HG03558 (cell line): ENCODE measurements around the gene COL19A1.
"Not testable (repeated sequence)": the region's sequence is repeated elsewhere in the genome, so short reads cannot be mapped to it uniquely, and the experiment has no call there.

Source experiments
- ATAC-seq: cut with Tn5 transposase; IDR thresholded peaks from one replicate; pipeline ENCODE4 v1.9.1; 2021; ENCODE audit warnings: moderate number of reproducible peaks; ENCODE audit not compliant: unreplicated experiment; ENCODE audit errors: extremely low read depth

Gene COL19A1

DNA sequence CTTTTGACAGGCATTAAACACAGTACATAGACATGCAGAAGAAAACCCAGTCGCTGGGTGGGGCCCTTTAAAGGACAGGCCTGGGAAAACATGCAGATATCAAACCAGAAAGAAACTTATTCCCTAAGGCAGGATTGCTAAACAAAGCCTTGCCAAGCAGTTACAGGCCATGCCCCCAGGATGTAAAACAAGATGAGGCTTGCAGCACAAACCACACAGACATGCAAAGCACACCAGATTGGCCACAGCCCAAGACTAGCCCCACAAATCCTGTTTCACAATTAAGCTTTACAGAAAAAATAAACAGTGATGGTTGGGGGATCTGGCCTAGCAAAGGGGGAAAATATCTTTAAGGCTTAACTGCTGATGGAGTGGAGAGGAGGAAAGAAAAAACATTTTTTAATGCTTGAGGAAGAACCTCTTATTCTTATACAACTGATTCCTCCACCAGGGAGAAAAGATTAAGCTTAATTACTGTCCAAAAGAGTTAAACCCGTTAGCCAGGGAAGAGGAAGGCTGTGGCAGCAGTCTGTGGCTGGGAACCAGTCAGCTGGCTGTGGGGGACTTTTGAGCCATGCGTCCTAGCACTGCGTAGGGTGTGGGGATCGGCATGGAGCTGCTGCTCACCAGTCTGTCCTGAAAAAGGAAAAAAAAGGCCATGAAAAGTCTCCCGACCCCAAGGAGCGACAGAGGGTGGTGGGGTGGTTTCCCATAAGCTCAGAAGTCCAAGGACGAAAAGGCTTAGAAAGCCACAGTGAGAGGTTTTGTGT, 28.4 kb downstream of the COL19A1 start:
- no peak for ATAC-seq

DNA sequence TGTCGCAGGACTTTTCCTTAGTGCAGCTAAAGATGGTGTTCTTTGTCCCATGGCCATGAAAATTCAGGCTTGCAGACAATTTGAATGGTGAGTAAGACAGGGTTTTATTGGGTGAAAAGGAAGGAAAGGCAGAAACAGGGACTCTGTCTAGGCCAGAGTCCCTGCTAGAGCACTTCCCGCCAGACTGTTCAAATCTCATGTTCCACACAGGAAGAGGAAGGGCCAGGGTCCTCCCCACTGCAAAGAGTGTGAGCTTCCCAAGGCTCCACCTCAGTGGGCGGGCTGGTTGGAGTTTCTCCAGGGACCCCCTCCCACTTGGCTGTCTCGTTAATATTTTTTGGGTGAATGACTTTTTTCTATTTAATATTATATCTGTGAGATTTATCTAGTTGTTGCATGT, 29.0 kb downstream of the COL19A1 start:
- ATAC-seq: no peak

DNA sequence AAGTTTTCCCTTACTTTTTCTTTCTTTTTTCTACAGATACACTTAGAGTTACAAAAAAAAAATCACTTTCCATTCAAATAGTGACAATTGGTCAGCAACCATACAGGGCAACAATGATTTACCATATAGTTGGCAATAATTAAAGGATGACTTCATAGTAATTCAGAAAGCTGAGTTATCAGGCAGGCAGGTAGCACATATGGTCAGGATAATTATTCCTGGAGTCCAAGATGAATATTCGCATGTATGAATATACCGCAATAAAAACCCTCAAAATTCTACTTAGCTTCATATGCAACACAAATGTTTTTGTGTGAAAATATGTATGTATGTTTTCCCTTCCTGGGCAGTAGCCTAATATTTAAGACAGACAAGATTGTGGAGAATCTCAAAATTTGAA, 34.5 kb downstream of the COL19A1 start:
- ATAC-seq: no peak

DNA sequence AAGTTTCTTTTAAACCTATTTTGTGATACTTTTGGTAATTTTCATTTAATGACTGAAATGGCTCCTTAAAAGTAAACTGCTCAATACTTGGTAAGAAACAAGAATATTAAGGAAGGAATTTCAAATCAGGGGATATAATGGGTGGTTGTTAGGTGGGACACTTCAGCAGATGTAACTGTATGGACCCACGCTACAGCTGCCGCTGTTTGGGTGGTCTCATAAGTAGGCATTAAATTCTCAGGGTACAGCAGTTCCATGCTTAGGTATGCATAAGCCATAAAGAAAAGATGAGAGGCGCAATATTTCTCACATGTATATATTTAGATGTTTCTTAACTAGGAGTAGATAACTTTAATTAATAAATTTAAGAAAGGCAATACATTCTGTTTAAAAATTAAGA, 35.0 kb downstream of the COL19A1 start:
- ATAC-seq: no peak

DNA sequence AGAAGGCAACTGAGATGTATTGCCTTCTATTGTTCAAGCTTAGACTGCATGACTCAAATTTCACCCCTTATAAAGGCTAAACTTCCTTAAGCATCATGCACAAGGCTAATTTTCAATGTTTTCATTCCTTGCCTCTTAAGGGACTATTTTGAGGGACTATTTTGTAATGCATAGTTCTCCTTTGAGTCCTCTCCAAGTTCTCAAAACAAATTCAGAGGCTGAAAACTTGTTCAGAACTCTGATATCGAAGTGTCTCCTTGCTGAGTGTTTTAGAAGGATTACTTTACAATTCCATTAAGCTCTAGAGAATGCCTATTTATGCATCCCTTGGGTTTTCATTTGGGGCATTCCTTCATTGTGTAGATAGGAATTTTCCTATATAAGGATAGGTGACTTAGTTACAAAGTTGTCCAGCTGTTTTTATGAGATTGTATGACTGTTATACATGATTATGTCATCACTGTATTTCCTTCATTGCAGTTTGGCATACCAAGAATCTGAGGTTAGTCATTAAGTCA, 41.7 kb downstream of the COL19A1 start:
- no peak for ATAC-seq

DNA sequence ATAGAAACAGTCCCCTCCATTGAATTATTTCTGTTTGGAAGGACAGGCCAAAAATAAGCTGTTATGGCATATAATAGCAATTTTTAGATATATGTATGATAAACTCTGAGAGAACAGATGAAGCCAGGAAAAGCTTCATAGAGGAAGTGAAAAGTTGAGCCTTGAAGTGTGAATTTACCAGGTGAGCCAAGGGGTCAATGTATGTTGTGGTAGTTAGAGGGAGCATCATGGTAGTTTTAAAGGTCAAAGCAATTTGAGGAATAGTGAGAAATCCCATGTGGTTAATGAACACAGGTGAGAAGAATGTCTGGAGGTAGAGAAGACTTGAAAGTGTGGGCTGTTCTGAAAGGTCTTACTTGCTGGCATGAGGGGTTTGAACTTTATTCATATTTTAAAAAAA, 47.0 kb downstream of the COL19A1 start:
- ATAC-seq: no peak

DNA sequence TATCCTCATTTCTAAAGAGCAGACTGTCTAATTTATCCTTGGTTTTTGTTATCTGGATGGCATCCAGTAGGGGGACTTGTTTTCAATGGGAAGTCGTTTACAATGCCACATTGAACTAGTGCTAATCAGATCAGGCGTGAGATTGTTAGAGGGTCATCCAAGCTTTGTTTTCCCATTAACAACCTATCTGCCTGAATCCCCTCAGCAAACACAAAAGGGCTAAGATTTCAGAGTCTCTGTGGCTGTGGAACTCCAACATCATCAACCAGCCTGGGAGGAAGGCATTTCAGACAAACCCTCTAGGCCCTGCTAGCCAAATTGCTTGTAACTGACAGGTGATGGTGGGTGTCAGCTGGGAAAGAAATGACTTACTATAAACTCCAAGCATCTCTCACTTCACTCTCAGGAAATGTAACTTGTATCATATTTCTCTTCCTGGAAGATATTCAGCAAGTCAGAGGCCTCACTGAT, 47.7 kb downstream of the COL19A1 start:
- ATAC-seq: no peak

DNA sequence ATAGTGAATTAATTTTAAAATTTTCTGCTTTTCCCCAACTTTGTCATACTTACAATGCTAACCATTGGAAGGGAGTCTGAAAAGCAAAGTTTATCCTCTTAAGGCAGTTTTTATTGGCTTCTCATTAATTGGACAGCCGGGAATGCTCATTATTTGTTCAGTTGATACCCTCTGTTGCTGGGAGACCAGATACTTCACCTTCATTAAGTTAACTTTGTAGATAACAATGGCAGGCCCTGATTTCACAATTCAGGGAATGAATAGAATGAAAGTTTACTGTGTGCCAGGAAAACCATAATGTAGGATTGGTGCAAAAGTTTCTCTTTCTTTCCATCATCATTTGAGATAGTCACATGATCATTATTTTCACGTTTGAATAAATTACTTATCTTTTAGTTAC, 49.0 kb downstream of the COL19A1 start:
- ATAC-seq: no peak

DNA sequence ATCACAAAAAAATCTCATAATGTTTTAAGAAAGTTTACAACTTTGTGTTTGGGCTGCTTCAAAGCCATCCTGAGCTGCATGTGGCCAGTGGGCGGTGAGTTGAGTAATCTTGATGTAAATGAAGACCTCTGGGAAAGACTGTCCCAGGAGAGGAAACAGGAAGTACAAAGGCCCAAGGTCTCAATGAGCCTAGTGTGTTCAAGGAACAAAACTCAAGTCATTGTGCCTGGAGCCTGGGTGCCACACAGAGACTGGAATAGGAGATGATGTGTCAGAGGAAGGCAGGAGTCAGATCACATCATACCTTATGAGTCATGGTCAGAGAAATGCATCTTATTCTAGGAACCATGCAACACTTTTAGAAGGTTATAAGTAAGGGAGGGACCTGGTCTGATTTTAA, 51.5 kb downstream of the COL19A1 start:
- ATAC-seq: peak; percentile 84

DNA sequence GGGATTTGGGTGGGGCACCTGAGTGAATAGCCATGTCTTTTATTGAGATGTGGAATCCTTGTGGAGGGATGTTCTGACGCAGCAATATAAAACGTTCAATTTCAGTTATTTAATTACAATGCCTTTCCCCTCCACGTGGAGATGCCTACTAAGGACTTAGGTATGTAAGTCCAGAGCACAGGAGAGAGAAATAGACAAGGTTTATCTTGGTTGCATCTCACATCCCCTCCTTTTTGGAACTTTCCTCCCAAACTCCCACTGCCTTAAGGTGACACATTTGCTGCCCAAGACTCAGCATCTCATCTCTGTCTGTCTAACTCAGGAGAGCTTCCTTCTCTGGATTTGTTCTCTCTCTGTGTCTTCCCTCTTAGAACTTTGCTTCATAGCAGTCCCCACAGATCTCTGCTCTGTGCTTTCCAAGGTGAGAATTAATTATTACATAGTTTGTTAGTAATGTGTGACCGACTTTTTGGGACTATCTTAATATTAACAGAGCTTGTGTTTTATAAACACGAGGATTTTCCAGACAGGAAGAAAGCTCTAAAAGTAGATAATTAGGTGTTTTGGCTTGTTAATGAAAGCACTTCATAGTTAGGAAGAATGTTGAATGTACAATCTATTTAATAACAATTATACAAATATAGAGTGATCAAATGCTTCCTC, 52.6 kb downstream of the COL19A1 start:
- ATAC-seq: no peak

DNA sequence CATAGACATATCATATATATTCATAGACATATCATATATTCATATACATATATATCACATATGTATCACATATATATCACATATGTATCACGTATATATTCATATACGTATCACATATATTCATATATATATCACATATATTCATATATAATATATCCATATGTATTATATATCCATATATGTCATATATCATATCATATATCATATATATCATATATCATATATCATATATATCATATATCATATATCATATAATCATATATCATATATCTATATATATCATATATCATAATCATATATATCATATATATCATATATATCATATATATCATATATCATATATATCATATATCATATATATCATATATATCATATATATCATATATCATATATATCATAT, 54.7 kb downstream of the COL19A1 start:
- not testable (repeated sequence) for ATAC-seq

DNA sequence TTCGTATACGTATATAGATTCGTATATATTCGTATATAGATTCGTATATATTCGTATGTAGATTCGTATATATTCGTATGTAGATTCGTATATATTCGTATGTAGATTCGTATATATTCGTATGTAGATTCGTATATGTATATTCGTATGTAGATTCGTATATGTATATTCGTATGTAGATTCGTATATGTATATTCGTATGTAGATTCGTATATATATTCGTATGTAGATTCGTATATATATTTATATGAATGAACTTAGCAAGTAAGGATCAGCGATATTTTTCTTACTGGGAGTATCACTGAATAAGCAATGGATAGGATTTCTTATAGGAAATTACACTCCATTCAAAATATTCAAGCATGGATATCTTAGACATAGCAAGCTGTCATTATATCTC, 55.3 kb downstream of the COL19A1 start:
- ATAC-seq: not testable (repeated sequence)

DNA sequence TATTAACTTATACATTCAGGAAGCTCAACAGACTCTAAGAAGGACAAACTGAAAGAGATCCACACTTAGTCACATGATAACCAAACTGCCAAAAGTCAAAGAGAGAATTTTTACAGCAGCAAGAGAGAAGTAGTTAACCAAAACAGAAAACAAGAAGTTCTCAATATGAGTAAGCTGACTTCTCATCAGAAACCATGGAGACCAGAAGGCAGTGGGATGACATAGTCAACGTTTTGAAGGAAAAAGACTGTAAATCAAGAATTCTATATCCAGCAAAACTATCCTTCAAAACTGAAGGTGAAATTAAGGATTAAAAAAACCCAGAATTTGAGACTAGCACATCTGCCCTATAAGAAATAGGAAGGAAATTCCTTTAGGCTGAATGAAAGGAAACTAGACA, 60.4 kb downstream of the COL19A1 start:
- ATAC-seq: no peak

DNA sequence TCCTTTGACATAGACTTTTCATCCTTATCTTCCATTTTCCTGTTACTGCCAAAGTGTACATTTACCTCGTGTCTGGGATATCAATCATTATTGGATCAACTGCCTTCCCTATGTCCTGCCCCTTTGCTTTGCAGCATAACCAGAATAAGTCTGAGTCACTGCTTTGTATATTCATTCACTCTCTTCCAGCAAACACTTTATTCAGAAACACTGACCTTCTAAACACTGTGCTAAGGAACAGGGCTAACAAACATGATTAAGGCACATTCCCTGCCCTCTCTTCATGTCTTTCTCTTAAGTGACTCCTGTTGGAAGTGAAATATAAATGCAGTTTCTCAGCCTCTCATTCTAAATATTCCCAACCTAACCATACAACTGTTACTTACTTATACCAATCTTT, 66.9 kb downstream of the COL19A1 start:
- ATAC-seq: no peak

DNA sequence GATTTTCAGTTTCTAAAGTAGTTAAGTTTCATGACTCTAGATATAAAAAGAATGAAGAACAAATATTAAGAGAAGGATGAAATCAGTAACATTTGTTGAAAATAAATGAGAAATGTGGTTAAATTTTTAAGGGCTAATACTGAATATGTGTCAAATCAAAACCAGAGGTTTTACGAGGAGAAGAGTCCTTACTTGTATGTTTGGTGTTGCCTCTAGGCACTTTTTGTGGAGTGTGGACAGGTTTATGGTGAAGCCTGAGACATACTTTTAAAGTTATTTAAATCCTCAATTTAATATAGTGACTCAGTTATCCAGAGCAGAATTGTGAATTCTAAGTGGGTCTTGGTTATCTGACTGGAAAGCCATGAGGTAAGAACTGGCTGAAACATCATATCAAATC, 68.7 kb downstream of the COL19A1 start:
- ATAC-seq: no peak

DNA sequence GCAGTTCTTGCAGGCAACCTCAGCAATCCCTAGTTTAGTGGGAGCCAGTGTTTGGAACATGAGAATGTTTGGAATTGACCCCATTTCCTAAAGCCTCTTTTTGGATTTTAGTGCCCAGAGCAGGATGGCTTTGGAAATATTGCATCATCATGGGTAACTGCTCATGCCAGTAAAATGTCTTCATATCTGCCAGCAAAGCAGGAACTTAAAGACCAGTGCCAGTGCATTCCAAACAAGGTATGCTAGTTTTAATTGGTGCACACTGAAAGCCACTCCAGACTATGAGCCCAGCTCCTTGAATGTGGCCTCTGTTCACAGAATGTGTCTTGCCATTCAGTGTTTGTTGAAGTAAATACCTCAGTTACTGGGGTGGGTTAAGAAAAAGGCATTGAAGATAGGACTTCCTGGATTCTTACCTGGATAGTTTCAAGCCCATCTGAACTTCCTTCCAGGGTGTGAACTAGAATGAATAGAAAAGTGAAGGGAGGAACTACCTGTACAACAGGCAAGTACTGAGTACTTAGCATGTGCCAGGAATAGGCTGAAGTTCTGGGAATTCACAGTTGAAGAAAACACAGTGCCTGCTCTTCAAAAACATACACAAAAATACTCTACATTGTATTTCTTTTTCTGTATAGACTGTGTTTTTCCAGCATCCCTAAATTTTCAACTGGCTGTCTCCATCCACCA, 70.5 kb downstream of the COL19A1 start:
- no peak for ATAC-seq

DNA sequence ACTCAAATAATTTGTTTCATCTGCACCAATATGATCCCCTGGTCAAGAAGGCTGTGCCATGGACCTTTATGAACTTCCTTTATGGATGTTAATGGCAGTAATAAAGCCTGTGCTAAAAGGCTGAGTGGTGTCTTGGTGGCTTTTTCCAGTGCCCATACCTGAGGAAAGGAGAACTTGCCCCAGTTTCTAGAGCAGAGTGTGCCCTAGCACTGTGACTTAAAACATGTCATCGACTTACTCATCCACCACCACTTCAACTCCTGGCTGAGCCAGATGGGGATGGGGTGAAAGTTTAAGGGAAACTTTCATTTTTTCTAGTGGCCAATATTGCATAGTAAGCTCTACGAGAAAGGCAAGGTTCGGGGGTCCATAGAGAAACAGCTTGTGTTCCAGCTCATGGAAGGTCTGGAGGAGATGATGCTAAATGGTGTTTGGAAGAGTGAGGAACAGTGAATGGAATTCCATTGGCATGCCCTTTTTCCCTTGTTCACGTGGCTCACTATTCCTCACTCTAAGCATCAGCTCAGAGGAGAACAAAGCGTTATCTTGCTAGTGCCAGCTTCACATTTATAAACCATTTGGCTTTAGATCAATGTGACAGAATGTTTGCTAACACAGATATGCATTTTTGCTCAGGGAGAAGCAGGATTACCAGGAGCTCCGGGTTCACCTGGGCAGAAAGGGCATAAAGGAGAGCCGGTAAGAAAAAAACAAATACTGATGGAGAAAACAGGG, 71.2 kb downstream of the COL19A1 start:
- no peak for ATAC-seq

DNA sequence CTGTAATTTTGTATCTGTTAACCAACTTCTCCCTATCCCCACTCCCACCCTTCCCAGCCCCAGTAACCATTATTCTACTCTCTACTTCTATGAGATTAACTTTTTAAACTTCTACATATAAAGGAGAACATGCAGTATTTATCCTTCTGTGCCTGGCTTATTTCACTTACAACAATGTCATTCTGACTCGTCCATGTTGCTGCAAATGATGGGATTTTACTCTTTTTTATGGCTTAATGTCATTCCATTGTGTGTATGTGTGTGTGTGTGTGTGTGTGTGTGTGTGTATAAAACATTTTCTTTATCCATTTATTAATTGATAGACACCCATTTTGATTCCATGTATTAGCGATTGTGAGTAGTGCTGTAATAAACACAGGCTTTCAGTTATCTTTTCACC, 76.1 kb downstream of the COL19A1 start:
- no peak for ATAC-seq

DNA sequence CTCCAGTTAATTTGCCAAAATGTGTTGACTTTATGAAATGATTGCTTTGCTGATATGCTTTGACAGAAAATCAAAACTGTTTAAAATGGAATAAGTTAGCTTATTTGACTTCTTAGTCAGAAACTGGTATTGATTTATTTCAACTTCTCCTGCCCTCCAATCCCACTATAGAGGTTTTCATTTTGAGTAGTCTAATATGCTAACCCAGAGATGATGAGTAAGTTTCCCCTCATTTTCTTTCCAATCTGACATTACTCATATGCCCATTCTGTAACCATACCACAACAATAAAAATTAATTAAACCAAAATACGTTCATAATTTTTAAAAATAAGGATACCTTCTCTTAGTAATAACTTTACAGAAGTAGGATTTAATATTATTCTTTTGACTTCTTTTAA, 78.8 kb downstream of the COL19A1 start:
- no peak for ATAC-seq

DNA sequence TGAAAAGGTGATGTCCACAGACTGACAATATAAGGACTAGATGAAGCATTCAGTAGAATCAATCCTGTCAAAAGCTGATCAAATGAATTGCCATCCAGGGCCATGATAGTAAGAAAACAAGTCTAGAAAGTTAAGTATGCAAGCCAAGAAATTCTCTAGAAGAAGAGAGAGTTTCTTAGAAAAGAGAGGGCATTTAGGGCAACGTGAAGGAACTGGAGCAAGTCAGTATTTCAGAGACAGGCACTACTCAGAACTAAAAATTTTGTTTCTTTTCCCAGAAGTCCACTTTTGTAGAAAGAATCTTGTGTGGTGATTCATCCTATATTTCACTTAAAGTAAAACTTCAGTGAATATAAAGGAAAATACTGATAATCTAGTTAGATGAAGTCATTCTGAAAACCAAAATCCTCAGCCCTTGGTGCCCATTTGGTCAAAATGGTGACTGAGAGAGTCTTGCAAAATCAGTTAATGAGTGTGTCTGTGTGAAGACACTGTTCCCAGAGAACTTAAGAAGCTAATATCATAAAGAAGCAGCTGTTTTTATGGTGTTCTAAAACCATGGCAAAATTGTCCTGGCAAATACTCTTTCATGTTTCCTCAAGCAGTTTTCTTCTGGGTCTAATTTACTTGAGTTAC, 82.2 kb downstream of the COL19A1 start:
- no peak for ATAC-seq
